GM21786 (cell line): Measurements from ENCODE around the gene ZNF750.

Source experiments
- ATAC-seq: cut with Tn5 transposase; IDR thresholded peaks from one replicate; pipeline ENCODE4 v1.9.1; 2021; ENCODE audit not compliant: unreplicated experiment

ZNF750 gene

GRCh38 chr17:82814834-82815233 is 25.0 kb downstream of the ZNF750 start:
- ATAC-seq: no peak

- no peak for ATAC-seq
These were observed 26.3 kb downstream of the ZNF750 start for GRCh38 chr17:82813299-82814051.

GRCh38 chr17:82812601-82813000 is 27.2 kb downstream of the ZNF750 start:
- ATAC-seq: no peak

GRCh38 chr17:82812058-82812457 is 27.8 kb downstream of the ZNF750 start:
- no peak for ATAC-seq

GRCh38 chr17:82810644-82811430 is 29.0 kb downstream of the ZNF750 start:
- no peak for ATAC-seq

GRCh38 chr17:82808921-82809905 is 30.6 kb downstream of the ZNF750 start:
- no peak for ATAC-seq

GRCh38 chr17:82808006-82808405 is 31.8 kb downstream of the ZNF750 start:
- ATAC-seq: no peak

GRCh38 chr17:82807562-82807961 is 32.3 kb downstream of the ZNF750 start:
- no peak for ATAC-seq

- ATAC-seq: no peak
These were observed 32.7 kb downstream of the ZNF750 start for GRCh38 chr17:82807101-82807500.

- ATAC-seq: no peak
These were observed 33.2 kb downstream of the ZNF750 start for GRCh38 chr17:82806645-82807044.

GRCh38 chr17:82805823-82806222 is 34.0 kb downstream of the ZNF750 start:
- no peak for ATAC-seq

- no peak for ATAC-seq
These were observed 34.6 kb downstream of the ZNF750 start for GRCh38 chr17:82805254-82805653.

- no peak for ATAC-seq
These were observed 35.2 kb downstream of the ZNF750 start for GRCh38 chr17:82804442-82805191.

GRCh38 chr17:82803606-82804005 is 36.2 kb downstream of the ZNF750 start:
- no peak for ATAC-seq

GRCh38 chr17:82803185-82803584 is 36.6 kb downstream of the ZNF750 start:
- no peak for ATAC-seq

GRCh38 chr17:82802075-82802780 is 37.6 kb downstream of the ZNF750 start:
- ATAC-seq: no peak

- ATAC-seq: no peak
These were observed 38.3 kb downstream of the ZNF750 start for GRCh38 chr17:82801377-82801970.

- no peak for ATAC-seq
These were observed 38.9 kb downstream of the ZNF750 start for GRCh38 chr17:82800885-82801284.

GRCh38 chr17:82799591-82799990 is 40.2 kb downstream of the ZNF750 start:
- no peak for ATAC-seq
